Activated T-cell treated with anti-CD3 and anti-CD28 coated beads, Interleukin-2, amount 50 U/mL, for 72 hours (primary cell): ENCODE data around the gene PNMA5. TPM values are rescaled to one million over a fixed set of nuclear protein-coding genes. Genes with fewer than 3 reads are reported as not detected.
A peak's percentile ranks its signal among the peaks of the same experiment; 100 is the strongest.
"Not testable (repeated sequence)": the region's sequence is repeated elsewhere in the genome, so short reads cannot be mapped to it uniquely, and the experiment has no call there.

Experiments
- ATAC-seq, 2 donors: fragments of 150-1000 bp; cut with Tn5 transposase; replicated peaks in 1 of 2; 2 replicates each; pipeline ENCODE4 v1.10.0; 2021; ENCODE audit warnings: moderate library complexity in 2 of 2, mild to moderate bottlenecking in 1 of 2
- DNase-seq, 2 donors: peaks; one replicate each; pipeline ENCODE4 v3.0.0; 2021 to 2022; ENCODE audit warnings: mixed read lengths in 1 of 2
- H3K27ac Mint-ChIP-seq: one replicate; pipeline ENCODE4 v1.8.0; 2022; ENCODE audit warnings: mild to moderate bottlenecking, moderate library complexity, mixed read lengths
- H3K27me3 Mint-ChIP-seq: one replicate; pipeline ENCODE4 v1.8.0; 2022; ENCODE audit warnings: low read depth, mixed read lengths
- H3K36me3 Mint-ChIP-seq, 2 donors: one replicate each; pipeline ENCODE4 v1.8.0; 2022; ENCODE audit warnings: mixed read lengths in 2 of 2, mild to moderate bottlenecking in 1 of 2; ENCODE audit not compliant: insufficient read depth in 2 of 2
- H3K4me1 Mint-ChIP-seq: one replicate; pipeline ENCODE4 v1.8.0; 2022; ENCODE audit warnings: low read depth, mixed read lengths
- H3K4me3 Mint-ChIP-seq, 2 donors: one replicate each; pipeline ENCODE4 v1.8.0; 2022; ENCODE audit warnings: mild to moderate bottlenecking in 2 of 2, mixed read lengths in 2 of 2, moderate library complexity in 2 of 2
- H3K9me3 Mint-ChIP-seq, 2 donors: one replicate each; pipeline ENCODE4 v1.8.0; 2022; ENCODE audit warnings: mixed read lengths in 2 of 2
- total RNA-seq, 2 donors: library from RNA; stranded (reverse); gene quantifications; one replicate each; pipeline ENCODE4 v1.2.3, GENCODE V29; 2022

The PNMA5 gene
- total RNA-seq: under 1 TPM in 1 of 2 donors, not detected in 1; 0.16 TPM

GRCh38 chrX:152993933-152994332, at the start of gene PNMA5:
Gene PNMA5, minus strand, starts transcription at chrX:152994116. Its CDS starts 2,518 bp downstream, at chrX:152991598.
- ATAC-seq (no peak), DNase-seq (no peak)
- no peaks in the 10 kb centered on the region for H3K9me3 Mint-ChIP-seq
- H3K4me3 Mint-ChIP-seq: no peak within 1 kb of the TSS
- H3K27ac Mint-ChIP-seq: no peak within 1 kb of the TSS
- H3K27me3 Mint-ChIP-seq: peaks cover 25% of the 10 kb centered on the region
- no peaks in the 10 kb centered on the region for H3K36me3 Mint-ChIP-seq
- H3K4me1 Mint-ChIP-seq: peaks cover 14% of the 10 kb centered on the region

DNA sequence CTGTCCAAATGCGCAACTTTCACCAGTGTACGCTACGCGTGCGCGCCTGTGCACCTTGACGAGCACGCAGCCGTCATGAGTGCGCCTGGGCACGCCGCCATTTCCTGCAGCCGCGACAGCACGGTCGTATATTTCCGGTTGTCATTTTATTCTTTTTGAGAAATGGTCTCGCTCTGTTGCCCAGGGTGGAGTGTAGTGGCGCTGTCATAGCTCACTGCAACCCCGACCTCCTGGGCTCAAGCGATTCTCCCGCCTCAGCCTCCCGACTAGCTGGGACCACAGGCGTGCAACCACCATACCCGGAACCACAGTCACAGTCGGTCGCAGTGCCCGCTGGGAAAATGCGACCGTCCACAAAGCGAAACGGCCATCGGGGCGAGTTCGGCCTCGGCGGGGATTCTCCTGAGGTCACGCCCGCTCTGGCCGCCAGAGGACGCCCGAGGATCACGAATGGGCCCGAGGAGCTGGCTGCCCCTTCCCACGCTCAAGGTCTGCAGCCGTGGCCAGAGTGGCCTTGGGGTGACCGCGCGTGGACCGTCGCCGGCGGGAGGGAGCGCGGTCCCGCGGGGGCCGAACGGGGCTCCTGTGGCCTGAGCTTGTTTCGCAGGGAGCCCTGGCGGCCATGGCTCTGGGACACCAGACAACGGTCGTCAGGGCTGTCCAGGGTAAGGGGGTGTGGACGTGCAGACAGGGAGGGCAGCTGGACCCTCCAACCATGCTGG, 38.6 kb upstream of the PNMA5 start:
- peaks cover 20% of the 10 kb centered on the region for H3K27me3 Mint-ChIP-seq
- ATAC-seq (peak; percentile 78 to 89), DNase-seq (peak; percentile 72 to 83)
- H3K4me1 Mint-ChIP-seq: no peaks in the 10 kb centered on the region
- no peaks in the 10 kb centered on the region for H3K9me3 Mint-ChIP-seq
- H3K27ac Mint-ChIP-seq: no peak overlapping the region
- H3K36me3 Mint-ChIP-seq: no peaks in the 10 kb centered on the region
- peak overlapping the region; percentile 79 to 83 for H3K4me3 Mint-ChIP-seq

DNA sequence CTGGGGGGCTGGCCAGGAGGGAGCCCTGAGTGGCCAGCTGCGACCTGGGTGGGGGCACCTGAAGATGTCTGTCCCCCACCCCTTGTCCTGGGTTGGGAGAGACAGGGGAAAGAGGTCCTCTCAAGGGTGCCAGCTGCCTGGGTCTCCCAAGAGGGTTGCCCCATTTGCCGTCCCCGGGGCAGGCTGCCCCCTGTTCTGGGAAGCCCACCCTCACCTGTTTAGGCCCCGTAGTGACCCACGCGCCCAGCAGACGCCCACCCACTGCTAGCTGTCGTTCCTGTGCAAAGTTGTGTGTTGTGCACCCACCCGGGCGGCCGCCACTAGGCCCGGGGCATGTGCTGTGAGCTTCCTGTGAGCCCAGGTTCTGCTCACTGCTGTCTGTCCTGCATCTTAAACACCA, 36.9 kb upstream of the PNMA5 start:
- Mint-ChIP-seq H3K27ac (no peak overlapping the region), H3K4me1 (no peaks in the 10 kb centered on the region), H3K9me3 (no peaks in the 10 kb centered on the region)

DNA sequence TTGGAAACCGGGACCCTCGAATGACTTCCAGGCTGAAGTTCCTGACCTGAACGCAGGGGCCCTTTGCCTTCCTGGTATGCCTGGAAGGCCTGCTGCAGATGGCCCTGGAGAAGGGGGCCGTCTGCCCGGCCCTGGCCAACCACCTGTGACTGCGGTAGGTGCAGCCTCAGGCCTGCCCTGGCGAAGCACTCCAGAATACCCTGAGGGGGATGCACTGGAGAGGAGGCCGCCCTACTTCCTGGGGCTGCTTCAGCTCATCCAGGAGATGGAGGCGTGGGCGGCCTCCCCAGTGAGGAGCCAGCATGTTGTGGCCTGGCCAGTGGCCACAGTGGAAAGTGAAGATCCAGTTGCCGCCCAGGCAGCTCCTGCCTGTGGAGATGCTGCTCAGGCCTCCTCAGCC, 36.0 kb upstream of the PNMA5 start:
- Mint-ChIP-seq H3K27me3 (peaks cover 20% of the 10 kb centered on the region), H3K4me1 (no peaks in the 10 kb centered on the region), H3K9me3 (no peaks in the 10 kb centered on the region), H3K36me3 (no peaks in the 10 kb centered on the region), H3K4me3 (no peak overlapping the region), H3K27ac (no peak overlapping the region)
- ATAC-seq (no peak), DNase-seq (no peak)

More for the DNA sequence above, 36.9 kb upstream of the PNMA5 start:
- no peak overlapping the region for H3K4me3 Mint-ChIP-seq
- DNase-seq (no peak), ATAC-seq (no peak)
- peaks cover 20% of the 10 kb centered on the region for H3K27me3 Mint-ChIP-seq
- no peaks in the 10 kb centered on the region for H3K36me3 Mint-ChIP-seq

- ATAC-seq (no peak), DNase-seq (no peak)
- no peaks in the 10 kb centered on the region for H3K36me3 Mint-ChIP-seq
- peaks cover 17% of the 10 kb centered on the region for H3K27me3 Mint-ChIP-seq
- no peaks in the 10 kb centered on the region for H3K9me3 Mint-ChIP-seq
- H3K4me1 Mint-ChIP-seq: no peaks in the 10 kb centered on the region
- no peak overlapping the region for H3K4me3 Mint-ChIP-seq
- H3K27ac Mint-ChIP-seq: no peak overlapping the region
These were observed 35.2 kb upstream of the PNMA5 start for GRCh38 chrX:153029162-153029561.

GRCh38 chrX:153028487-153028886, 34.6 kb upstream of the PNMA5 start:
- not testable (repeated sequence) for H3K4me3 Mint-ChIP-seq, H3K27ac Mint-ChIP-seq, H3K4me1 Mint-ChIP-seq, H3K9me3 Mint-ChIP-seq, DNase-seq, H3K36me3 Mint-ChIP-seq, ATAC-seq
- H3K27me3 Mint-ChIP-seq: peaks cover 11% of the 10 kb centered on the region

DNA sequence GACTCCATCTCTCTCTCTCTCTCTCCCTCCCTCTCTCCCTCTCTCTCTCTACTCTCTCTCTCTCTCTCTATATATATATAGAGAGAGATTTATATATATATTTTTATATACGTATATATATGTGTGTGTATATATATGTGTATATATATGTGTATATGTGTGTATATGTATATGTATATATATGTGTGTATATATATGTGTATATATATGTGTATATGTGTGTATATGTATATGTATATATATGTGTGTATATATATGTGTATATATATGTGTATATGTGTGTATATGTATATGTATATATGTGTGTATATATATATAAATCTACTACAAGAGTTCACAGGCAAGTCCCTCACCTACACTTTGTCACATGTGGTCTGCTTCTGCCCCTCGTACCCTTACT, 32.6 kb upstream of the PNMA5 start:
- H3K36me3 Mint-ChIP-seq, H3K4me3 Mint-ChIP-seq, H3K27me3 Mint-ChIP-seq, ATAC-seq, H3K9me3 Mint-ChIP-seq, H3K4me1 Mint-ChIP-seq, DNase-seq, H3K27ac Mint-ChIP-seq: not testable (repeated sequence)

DNA sequence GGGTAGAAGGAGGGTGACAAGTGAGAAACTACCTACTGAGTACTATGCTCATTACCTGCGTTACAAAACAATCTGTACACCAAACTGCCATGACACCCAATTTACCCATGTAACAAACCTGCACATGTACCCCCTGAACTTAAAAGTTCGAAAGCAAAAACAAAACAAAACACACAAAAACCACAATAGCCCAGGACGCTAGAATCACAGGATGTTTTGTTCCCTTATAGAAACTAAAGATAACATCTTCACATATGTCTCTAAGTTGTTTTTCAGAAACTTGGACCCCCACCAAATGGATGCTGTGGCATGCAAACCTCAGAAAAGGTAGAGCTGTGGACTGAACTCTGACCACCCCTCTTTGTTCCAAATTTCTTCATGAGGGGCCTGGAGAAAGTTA, 25.2 kb upstream of the PNMA5 start:
- peaks cover 38% of the 10 kb centered on the region for H3K27me3 Mint-ChIP-seq
- ATAC-seq (no peak), DNase-seq (no peak)
- no peak overlapping the region for H3K4me3 Mint-ChIP-seq
- H3K27ac Mint-ChIP-seq: no peak overlapping the region
- H3K9me3 Mint-ChIP-seq: peaks cover 0 to 3% of the 10 kb centered on the region in 2 donors
- peaks cover 2 to 6% of the 10 kb centered on the region in 2 donors for H3K36me3 Mint-ChIP-seq
- H3K4me1 Mint-ChIP-seq: no peaks in the 10 kb centered on the region

DNA sequence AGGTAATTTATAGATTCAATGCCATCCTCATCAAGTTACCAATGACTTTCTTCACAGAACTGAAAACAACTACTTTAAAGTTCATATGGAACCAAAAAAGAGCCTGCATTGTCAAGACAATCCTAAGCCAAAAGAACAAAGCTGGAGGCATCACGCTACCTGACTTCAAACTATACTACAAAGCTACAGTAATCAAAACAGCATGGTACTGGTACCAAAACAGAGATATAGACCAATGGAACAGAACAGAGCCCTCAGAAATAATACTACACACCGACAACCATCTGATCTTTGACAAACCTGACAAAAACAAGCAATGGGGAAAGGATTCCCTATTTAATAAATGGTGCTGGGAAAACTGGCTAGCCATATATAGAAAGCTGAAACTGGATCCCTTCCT, 23.3 kb upstream of the PNMA5 start:
- not testable (repeated sequence) for DNase-seq, H3K36me3 Mint-ChIP-seq, H3K9me3 Mint-ChIP-seq, H3K4me3 Mint-ChIP-seq, H3K27ac Mint-ChIP-seq, H3K4me1 Mint-ChIP-seq, ATAC-seq
- H3K27me3 Mint-ChIP-seq: peaks cover 49% of the 10 kb centered on the region

GRCh38 chrX:153004780-153005179, 10.9 kb upstream of the PNMA5 start:
- H3K27ac Mint-ChIP-seq: no peak overlapping the region

GRCh38 chrX:153003981-153004380, 10.1 kb upstream of the PNMA5 start:
- no peak for ATAC-seq
- DNase-seq: no peak
- H3K27me3 Mint-ChIP-seq: peaks cover 50% of the 10 kb centered on the region
- H3K9me3 Mint-ChIP-seq: no peaks in the 10 kb centered on the region
- no peak overlapping the region for H3K27ac Mint-ChIP-seq
- peaks cover 0 to 4% of the 10 kb centered on the region in 2 donors for H3K36me3 Mint-ChIP-seq
- H3K4me3 Mint-ChIP-seq: no peak overlapping the region
- H3K4me1 Mint-ChIP-seq: no peaks in the 10 kb centered on the region

More at GRCh38 chrX:153004780-153005179, 10.9 kb upstream of the PNMA5 start:
- DNase-seq: no peak
- H3K4me3 Mint-ChIP-seq: no peak overlapping the region
- H3K36me3 Mint-ChIP-seq: peaks cover 0 to 4% of the 10 kb centered on the region in 2 donors
- no peaks in the 10 kb centered on the region for H3K9me3 Mint-ChIP-seq
- H3K27me3 Mint-ChIP-seq: peaks cover 57% of the 10 kb centered on the region
- H3K4me1 Mint-ChIP-seq: no peaks in the 10 kb centered on the region
- no peak for ATAC-seq

GRCh38 chrX:153002182-153002581, 8.3 kb upstream of the PNMA5 start:
- ATAC-seq, H3K36me3 Mint-ChIP-seq, H3K27ac Mint-ChIP-seq, DNase-seq, H3K4me1 Mint-ChIP-seq, H3K9me3 Mint-ChIP-seq, H3K4me3 Mint-ChIP-seq: not testable (repeated sequence)
- H3K27me3 Mint-ChIP-seq: peaks cover 36% of the 10 kb centered on the region

- no peak for DNase-seq
- Mint-ChIP-seq H3K36me3 (peaks cover 0 to 2% of the 10 kb centered on the region in 2 donors), H3K4me3 (peak overlapping the region; percentile 16 to 46), H3K27ac (peak overlapping the region; percentile 26), H3K27me3 (peaks cover 12% of the 10 kb centered on the region), H3K4me1 (peaks cover 9% of the 10 kb centered on the region), H3K9me3 (no peaks in the 10 kb centered on the region)
- peak in 1 of 2 donors; percentile 25 for ATAC-seq
These were observed 3.4 kb upstream of the PNMA5 start for GRCh38 chrX:152997337-152997736.

DNA sequence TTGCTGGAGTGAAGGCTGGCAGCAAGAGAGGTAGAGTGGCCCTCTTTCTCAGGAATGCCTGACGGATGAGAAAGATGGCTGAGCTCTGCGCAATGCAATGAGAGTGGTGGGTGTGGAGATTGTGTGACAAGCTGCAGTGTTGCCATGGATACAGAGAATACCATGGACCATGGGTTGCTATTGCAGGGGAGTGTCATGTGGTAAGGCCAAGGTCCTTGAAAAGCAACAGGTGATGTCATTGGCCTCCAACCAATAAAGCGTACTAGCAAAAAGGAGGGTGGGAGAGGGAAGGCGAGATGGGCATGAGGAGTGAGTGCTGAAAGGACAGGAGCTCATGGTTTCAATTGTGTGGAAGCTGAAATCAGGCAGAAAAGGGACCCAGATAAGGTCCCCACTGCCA, 1.8 kb downstream of the PNMA5 start:
- no peaks in the 10 kb centered on the region for H3K36me3 Mint-ChIP-seq
- DNase-seq (no peak), ATAC-seq (no peak)
- no peak overlapping the region for H3K27ac Mint-ChIP-seq
- H3K4me1 Mint-ChIP-seq: peaks cover 9% of the 10 kb centered on the region
- peaks cover 25% of the 10 kb centered on the region for H3K27me3 Mint-ChIP-seq
- H3K4me3 Mint-ChIP-seq: no peak overlapping the region
- no peaks in the 10 kb centered on the region for H3K9me3 Mint-ChIP-seq
